ENCODE measurements around the gene TLR5.

DNA sequence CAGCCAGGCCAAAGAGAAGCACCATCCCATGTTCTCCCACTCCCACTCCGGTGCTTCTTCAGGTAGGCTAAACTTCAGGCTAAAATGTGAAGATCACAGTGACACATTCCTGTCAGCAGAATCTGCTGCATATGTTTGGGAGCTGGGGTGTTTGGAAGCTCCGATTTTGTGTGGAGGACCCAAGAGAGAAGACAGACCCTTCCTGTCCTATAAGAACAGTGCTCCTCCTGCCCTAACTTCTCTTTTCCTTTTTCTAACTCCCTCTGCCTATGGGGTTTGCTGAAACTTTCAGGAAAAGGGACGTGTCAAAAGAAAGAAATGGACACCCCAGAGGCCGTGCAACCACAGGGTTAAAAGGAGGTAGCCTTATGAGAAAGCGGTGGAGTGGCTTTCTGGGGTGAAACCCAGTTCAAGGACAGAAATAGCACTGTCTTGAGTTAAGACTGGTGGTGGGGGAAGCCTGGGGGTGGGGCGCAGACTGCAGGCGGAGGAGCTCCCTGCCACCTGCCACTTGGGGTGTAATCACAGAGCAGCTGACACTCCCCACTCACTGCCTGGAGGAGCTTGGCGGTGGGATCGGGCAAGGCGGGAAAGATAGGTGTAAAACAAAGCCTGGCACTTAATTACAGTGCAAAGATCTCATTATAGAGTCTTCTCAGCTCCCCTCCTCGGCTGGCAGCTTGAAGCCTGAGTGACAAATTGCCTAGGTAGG lies 645 bp upstream of the TLR5 start:
- TF ChIP-seq TCF4 (CRISPR knock-in tag; IDR thresholded peaks at IDR 0.05; ENCODE audit: borderline replicate concordance) (no peak), BACH2 (CRISPR knock-in tag; IDR thresholded peaks at IDR 0.05; ENCODE audit: borderline replicate concordance) (no peak), ARNTL (CRISPR knock-in tag; IDR thresholded peaks at IDR 0.05; ENCODE audit: borderline replicate concordance, low read depth) (no peak), OSR1 (CRISPR knock-in tag; IDR thresholded peaks at IDR 0.05) (no peak), ZFP30 (CRISPR knock-in tag; IDR thresholded peaks at IDR 0.05) (no peak), ZC3H10 (CRISPR knock-in tag; IDR thresholded peaks at IDR 0.05) (no peak), ZNF70 (CRISPR knock-in tag; IDR thresholded peaks at IDR 0.05) (no peak)
- TF ChIP-seq, protein P1, sequence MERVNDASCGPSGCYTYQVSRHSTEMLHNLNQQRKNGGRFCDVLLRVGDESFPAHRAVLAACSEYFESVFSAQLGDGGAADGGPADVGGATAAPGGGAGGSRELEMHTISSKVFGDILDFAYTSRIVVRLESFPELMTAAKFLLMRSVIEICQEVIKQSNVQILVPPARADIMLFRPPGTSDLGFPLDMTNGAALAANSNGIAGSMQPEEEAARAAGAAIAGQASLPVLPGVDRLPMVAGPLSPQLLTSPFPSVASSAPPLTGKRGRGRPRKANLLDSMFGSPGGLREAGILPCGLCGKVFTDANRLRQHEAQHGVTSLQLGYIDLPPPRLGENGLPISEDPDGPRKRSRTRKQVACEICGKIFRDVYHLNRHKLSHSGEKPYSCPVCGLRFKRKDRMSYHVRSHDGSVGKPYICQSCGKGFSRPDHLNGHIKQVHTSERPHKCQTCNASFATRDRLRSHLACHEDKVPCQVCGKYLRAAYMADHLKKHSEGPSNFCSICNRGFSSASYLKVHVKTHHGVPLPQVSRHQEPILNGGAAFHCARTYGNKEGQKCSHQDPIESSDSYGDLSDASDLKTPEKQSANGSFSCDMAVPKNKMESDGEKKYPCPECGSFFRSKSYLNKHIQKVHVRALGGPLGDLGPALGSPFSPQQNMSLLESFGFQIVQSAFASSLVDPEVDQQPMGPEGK (CRISPR knock-in tag; IDR thresholded peaks at IDR 0.05; ENCODE audit: borderline replicate concordance), result no peak
- TF ChIP-seq, protein P2, sequence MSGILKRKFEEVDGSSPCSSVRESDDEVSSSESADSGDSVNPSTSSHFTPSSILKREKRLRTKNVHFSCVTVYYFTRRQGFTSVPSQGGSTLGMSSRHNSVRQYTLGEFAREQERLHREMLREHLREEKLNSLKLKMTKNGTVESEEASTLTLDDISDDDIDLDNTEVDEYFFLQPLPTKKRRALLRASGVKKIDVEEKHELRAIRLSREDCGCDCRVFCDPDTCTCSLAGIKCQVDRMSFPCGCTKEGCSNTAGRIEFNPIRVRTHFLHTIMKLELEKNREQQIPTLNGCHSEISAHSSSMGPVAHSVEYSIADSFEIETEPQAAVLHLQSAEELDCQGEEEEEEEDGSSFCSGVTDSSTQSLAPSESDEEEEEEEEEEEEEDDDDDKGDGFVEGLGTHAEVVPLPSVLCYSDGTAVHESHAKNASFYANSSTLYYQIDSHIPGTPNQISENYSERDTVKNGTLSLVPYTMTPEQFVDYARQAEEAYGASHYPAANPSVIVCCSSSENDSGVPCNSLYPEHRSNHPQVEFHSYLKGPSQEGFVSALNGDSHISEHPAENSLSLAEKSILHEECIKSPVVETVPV (CRISPR knock-in tag; IDR thresholded peaks at IDR 0.05), result no peak
